GM19023 (cell line): ENCODE measurements around the gene GAB2.
A peak's percentile ranks its signal among the peaks of the same experiment; 100 is the strongest.
"Not testable (repeated sequence)": the region's sequence is repeated elsewhere in the genome, so short reads cannot be mapped to it uniquely, and the experiment has no call there.

Source experiments
- ATAC-seq: cut with Tn5 transposase; IDR thresholded peaks from one replicate; pipeline ENCODE4 v1.9.1; 2021; ENCODE audit warnings: mild to moderate bottlenecking, moderate library complexity; ENCODE audit not compliant: unreplicated experiment

GAB2 gene

DNA sequence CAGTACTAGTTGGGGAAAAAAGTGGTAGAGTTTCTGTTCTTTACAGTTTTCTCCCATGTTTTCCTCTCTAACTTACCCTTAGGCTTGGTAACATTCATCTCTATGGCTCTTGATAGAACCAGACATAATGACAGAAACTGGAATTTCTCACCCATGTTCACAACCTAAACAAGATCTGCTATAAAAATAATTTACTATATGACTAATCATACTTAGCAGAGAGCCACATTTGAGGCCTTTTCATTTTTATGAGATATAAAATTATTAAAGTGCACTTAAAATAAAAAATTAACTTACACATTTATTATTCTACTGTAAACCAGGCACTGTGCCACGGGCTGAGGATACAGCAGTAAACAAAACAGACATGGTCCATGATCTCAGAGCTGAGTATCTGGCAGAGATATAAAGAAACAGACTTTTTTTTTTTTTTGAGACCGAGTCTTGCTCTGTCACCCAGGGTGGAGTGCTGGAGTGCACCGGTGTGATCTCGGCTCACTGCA is 98.1 kb downstream of the GAB2 start:
- ATAC-seq: no peak

DNA sequence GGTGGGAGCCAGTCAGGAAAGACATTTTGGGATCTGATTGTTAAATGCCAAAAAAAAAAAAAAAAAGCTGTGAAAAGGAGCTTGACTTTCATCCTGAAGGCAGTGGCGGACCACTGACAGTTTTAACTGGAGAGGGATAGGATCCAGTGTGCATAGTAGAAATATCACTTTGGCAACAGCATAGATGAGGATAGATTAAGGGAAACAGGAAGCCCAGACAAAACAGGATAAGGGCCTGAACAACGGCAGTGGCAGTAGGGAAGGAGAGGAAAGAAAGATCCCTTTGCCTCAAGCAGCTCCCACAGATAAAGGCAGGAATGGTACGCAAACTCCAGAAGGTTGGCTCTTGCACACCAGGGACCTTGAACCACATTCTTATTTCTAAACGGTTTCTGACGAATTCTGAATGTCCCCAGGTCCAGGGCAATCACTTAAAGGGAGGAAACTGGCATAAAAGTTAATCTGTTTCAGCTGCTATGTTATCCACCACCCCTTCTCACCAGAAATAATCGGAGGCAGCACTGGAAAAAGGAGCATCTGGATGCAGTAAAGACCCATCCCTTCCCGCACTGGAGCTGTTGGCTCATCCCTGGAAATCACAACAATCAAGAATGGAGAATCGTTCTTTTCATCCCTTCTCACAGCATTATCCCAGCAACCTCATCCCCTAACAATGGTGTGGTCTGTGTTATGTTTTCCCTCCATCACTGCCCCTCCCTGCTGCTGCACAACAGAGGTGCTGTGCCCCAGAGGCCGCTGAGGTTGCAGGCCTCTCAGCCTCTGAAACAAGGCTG is 99.1 kb downstream of the GAB2 start:
- no peak for ATAC-seq

DNA sequence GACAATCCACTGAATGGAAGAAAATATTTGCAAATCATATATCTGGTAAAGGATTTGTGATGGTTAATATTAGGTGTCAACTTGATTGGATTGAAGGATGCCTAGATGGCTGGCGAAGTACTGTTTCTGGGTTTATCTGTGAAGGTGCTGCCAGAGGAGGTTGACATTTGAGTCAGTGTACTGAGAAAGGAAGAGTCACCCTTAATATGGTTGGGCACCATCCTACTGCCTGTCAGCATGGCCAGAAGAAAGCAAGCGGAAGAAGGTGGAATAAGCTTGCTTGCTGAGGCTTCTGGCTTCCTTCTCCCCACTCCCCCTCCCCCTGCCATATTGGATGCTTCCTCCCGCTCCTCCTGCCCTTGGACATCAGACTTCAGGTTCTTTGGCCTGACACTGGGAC is 101.9 kb downstream of the GAB2 start:
- no peak for ATAC-seq

DNA sequence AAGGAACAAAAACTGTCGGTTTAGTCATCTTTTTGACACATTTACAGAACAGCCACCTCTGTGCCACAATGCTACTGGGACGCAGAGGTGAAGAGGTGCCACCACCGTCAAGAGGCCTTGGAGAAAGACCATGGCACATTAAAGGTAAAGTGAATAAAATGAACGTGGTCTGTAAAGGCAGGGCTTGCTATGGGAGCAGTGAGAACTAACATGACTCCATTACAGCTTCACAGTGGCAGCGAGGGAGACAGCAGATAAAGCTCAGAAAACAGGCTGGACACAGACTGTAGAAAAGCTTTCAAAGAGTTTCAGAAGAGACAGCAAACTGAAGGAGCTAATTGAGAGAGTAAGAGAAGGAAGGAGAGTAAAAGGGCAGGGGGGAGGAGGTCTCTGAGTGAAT is 102.9 kb downstream of the GAB2 start:
- ATAC-seq: no peak

DNA sequence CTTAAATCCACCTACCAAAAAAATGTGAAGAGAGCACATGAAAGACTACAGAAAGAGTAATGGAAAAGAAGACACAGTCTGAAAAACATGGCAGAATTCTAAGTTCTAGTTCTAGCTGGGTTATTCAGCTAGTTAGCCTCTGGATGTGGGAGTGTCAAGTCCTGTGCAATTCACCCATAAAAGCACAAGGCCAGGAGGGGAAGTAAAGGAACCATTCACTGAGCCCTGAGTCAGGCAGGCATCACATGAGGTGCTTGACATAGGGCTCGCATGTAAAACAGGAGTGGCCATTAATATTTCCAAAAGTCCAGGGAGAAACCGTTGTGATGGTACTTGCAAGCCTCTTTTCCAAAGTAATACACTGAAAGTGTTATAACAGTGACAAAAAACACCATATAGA is 103.7 kb downstream of the GAB2 start:
- ATAC-seq: no peak

DNA sequence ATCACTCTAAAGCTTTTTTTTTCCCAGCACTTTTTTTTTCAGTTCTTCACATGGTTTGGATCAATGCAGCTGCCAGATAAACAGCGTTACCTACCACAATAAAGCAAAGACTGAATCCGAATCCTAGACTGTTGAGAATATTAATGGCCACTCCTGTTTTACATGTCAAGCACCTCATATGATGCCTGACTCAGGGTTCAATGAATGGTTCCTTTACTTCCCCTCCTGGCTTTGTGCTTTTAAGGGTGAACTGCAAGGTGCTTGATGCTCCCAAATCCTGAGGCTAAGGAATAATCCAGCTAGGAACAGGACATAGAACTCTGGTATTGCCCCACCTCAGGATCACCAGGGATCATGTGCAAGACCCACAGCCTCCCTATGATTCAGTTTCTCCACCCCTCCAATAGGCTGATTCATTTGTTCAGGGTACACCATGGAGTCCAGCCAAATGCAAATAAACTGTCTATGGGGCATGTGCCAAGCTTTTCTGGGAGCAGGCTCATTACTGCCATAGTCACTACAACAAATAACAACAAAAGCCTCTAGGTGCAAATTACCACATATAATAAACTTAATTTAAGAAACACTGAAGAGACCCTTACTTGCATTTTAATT is 104.3 kb downstream of the GAB2 start:
- ATAC-seq: no peak

DNA sequence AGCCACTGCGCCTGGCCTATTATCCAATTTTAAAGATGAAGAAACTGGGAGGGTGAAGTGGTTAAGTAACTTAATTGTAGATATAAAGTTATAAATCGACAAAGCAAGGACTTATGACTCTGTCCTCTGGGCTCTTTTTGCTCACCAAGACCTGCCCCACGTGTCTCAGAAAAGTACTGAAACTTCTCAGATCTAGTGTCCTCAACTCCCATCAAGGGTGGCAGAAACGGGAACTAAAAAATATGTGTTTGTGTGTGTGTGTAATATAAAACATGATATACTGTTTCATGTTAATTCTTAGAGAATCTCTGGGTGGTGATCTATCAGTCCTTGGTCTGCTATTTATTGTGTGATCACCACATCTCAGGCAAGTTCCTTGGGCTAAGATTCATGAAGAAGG is 104.9 kb downstream of the GAB2 start:
- no peak for ATAC-seq

DNA sequence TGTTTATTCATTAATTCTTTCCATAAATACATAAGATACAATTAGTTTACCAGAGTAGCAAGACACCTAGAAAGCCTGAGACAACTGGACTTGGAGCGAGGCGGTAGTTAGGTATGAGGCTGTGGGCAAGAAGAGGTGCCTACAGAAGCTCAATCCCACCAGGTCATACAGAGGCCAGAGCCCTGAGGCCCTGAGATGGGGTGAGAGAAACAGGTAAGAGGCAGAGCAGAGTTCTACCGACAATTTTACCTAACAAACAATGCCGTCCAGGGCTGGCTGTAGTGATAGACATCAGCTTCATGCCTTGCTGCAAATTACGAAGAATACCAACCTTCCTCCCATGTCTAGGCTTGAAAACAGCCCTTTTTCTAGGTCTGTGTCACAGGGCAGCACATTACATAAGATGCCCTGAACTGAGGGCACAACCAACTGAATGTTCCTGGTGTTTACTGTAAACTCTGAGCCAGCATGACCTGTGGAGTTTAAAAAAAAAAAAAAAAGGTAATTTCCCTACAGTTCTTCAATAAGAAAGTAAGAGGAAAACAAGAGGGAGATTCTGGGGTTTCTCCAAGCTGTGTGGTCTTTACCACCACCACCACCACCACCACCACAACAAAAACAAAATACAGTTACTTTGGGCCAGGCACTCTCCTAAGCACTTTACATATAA is 105.8 kb downstream of the GAB2 start:
- no peak for ATAC-seq

DNA sequence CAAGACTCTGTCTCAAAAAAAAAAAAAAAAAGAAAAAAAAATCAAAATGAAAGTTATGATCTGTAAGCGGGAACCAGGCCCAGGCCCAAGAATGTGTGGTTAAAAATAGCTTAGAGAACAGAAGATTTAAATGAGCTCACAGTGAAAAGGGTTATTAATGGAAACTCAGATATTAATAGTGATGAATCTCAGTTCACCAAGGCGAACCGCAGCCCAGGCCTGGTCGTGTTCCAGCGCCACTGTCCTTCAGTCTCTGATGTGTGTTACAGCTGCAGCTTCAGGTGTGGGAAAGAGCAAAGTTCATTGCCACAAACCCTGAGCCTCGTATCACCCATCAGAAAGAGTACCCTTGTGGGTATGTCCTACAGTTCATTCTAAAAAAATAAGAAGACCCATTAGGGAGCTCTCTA is 107.1 kb downstream of the GAB2 start:
- ATAC-seq: peak; percentile 92

DNA sequence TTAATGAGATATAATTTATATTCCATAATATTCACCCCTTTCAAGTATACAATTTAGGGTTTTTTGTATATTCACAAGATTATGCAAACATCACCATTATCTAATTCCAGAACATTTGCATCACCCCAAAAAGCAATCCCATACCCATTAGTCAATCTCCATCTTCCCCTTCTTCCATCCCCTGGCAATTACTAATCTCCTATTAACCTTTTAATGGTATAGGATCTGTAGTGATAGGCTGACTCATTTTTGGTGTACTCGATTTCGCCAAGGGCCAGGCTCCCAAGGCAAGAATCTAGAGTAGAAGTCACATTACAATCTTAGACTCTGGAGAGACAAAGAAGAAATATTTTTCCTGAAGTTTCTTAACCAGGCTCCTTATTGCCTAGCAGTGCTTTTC is 113.4 kb downstream of the GAB2 start:
- no peak for ATAC-seq

DNA sequence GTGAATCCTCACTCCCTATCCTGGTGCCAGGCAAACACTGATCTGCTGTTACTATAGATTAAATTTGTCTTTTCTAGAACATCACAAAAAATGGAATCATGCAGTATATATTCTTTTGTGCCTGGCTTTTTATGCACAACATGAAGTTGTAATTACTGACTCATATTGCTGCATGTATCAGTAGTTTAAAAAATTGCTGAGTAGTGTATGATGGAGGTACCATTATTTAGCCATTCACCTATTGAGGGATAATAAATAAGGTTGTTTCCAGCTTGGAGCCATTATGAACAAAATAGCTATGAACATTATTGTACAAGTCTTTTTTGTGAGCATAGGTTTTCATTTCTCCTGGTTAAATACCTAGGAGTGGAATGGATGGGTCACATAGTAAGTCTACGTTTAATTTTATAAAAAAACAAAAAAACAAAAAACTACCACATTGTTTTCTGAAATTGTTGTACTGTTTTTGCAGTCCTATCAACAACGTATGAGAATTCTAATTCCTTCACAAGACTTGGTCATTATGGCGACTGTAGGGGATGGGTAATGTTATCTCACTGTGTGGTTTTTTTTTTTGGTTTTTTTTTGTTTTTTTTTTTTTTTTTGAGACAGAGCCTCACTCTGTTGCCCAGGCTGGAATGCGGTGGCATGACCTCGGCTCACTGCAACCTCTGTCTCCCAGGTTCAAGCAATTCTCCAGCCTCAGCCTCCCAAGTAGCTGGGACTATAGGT is 117.3 kb downstream of the GAB2 start:
- no peak for ATAC-seq

DNA sequence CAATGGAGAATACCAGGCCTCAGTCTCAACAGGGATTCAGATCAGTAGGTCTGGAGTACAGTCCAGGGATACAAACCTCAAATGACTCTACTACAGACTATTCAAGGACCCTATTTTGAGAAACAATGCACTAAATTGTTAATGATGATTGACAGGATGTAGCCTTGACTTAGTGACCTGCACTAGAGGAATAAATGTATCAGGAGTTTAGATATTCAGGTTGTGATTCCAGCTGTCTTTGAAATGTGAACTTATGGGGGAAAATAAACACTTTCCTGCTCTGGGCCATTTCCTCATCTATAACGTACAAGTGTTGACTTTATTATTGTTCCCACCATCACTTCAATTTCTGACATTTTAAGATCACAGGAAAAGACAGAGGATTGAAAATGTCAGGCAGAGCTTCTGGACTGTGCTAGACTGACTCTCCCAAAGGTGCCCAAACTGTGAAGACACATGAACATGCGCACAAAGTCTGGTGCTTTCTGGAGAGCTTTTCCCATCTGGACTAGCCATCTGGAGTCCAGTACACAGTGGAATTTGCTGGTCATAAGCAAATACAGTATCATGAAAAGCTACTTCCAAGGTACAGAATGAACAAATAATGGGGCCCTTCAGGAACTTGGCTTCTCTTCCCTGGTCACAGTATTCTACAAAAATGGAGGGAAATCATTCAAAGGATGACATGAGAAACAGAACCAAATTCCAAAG is 118.5 kb downstream of the GAB2 start:
- no peak for ATAC-seq

DNA sequence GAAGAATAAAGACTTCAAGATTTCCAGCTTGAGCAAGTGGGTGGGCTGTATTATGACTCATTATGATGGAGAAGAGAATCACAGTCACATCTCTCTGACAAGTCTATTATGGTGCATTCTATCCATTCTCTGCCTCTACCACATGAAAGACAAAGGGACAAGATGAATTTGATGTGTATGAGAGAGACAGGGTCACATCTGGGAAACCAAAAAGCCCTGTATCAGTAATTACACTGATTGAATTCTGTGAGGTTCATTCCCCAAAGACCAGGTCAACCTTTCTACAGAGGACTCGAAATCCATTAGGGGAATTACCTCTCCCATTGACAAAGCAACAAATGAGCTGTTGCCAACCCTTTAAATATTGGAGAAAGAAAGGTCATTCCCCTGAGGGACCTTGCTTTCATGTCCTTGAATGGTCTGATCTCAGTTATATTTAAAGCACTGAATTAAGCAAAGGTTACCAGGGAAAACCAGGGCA is 119.3 kb downstream of the GAB2 start:
- ATAC-seq: no peak

DNA sequence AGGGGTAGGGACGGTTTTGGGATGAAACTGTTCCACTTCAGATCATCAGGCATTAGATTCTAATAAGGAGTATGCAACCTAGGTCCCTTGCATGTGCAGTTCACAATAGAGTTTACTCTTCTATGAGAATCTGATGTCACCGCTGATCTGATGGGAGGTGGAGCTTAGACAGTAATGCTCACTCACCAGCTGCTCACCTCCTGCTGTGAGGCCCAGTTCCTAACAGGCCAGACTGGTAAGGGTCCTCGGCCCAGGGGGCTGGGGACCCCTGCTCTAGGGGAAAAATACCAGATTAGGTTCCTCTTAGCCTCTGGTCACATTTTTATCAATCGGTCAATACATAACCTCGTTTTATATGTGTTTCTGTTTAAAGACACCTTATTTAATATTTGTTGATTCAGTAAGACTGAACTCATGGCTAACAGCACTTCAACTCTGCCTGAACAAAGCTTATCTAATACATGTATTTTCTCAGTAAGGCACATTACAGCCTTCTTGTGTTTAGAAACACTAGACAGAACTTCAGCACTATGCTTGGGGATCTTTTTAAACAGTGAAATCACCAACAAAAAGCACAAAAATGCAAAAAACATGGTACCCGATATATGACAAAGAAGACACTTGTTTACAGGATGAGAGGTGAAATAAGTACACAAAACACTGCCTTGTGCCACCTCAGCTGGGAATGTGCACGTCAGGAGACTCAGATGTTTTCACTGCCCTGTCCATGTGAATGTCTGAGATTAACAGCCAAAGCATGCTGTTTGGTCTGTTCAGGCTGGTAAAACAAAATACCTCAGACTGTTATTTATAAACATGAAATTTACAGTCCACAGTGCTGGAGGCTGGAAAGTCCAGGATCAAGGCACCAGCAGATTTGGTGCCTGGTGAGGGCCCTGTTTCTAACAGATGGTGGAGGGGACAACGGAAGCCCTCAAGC is 121.4 kb downstream of the GAB2 start:
- ATAC-seq: no peak

DNA sequence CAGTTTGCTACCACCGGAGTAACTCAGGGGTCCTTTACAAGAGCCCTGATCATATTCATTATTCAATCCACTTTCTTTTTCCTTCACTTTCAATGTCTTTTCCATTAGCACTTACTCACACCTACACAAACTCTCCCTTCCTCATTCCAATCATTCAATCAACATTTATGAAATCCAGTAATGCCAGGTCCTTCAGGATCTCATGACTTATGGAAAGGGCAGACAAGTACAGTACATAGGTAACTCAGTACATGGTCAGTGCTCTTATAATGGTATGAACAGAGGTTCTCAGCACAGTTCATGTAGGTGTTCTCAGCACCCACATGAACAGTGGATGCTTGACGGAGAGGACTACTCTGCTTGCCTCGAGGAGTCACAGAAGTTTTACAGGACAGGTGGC is 122.3 kb downstream of the GAB2 start:
- ATAC-seq: no peak

DNA sequence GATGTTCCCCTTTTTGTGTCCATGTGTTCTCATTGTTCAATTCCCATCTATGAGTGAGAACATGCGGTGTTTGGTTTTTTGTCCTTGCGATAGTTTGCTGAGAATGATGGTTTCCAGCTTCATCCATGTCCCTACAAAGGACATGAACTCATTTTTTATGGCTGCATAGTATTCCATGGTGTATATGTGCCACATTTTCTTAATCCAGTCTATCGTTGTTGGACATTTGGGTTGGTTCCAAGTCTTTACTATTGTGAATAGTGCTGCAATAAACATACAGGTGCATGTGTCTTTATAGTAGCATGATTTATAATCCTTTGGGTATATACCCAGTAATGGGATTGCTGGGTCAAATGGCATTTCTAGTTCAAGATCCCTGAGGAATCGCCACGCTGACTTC is 123.5 kb downstream of the GAB2 start:
- not testable (repeated sequence) for ATAC-seq

DNA sequence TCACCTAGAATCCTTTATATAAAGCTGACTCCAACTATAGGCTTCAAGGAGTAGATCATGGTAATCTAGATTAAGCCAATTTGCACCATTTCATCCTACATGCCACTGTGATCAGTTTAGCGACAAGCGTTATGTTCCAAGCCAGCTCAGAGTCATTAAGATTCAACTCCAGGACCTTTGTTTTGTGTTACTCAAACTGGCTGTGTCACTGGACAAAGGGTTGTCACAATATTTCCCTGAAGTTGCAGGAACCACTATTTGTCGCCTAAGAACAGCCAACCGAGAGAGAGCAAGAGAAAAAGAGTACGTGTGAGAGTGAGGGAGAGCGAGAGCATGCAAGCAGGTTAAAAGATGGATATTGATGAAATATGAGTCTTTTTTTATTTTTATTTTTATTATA is 124.1 kb downstream of the GAB2 start:
- no peak for ATAC-seq

DNA sequence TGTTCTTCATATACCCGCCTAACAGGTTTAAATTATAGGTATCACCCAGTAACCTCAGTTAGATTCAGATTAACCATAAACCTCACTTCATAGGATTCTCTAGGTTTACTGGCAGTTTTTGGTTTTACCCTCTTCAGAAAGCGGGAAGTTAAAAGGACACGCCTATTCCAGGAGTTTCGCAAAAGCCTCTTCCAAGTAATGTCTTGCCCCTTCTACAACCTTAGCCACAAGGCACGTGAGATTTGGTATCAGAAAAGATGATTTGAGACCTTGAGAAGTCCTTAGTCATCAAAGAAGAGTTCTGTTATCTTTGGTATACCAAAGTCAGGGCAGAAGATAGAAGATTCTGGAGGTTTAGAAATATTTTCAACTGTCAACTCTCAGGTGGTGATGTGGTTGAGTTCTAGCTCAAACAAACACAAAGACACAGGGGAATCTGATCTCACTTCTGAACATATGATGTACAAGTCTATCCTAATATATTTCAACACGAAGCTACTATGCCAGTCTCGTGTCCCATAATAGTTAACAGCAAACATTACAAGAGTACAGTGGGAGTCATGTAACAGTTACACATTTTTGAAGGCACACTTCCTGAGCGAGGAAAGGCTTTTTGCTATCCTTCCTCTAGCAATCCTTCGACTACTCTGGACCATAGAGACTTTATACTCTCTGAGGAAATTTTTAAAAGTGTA is 125.4 kb downstream of the GAB2 start:
- ATAC-seq: no peak
